ENCODE results near the gene SIX2. TPM values are rescaled to one million over a fixed set of nuclear protein-coding genes. Genes with fewer than 3 reads are reported as not detected.

Gene SIX2
- total and polyA plus RNA-seq, 10 of the 15 experiments (the other 5 are each of a cell fraction or from before 2014, with no cell fraction given) = not detected

- no peaks in the 10 kb centered on the region for H4K20me1 ChIP-seq (ENCODE audit: control insufficient read depth, insufficient read depth)
- TF ChIP-seq SKIL (IDR thresholded peaks at IDR 0.05; ENCODE audit: low read depth, poor library complexity, severe bottlenecking) (no peak), ZNF622 (IDR thresholded peaks at IDR 0.05) (no peak), POLR2AphosphoS2 (IDR thresholded peaks at IDR 0.05; ENCODE audit: low read depth, low read length) (no peak), IRF4 (IDR thresholded peaks at IDR 0.05; ENCODE audit: low read depth, low read length) (no peak), KDM1A (IDR thresholded peaks at IDR 0.05; ENCODE audit: borderline replicate concordance) (no peak)
- BruUV-seq (replicated peaks) = no TSS peak
Observed at GRCh38 chr2:45014831-45015230, 5.6 kb upstream of the SIX2 start.

More at GRCh38 chr2:45014831-45015230, 5.6 kb upstream of the SIX2 start:
- Histone ChIP-seq H3K4me2 (ENCODE audit: control insufficient read depth, insufficient read depth) (no peak overlapping the region), H3K27me3 (replicated peaks in 1 of 2; ENCODE audit: control insufficient read depth in 2 of 2, insufficient read depth in 2 of 2, low read length in 1 of 2) (peaks cover 18 to 30% of the 10 kb centered on the region in 2 experiments), H3K36me3 (ENCODE audit: control insufficient read depth in 2 of 2, insufficient read depth in 2 of 2, low read length in 1 of 2) (no peaks in the 10 kb centered on the region), H3K9ac (ENCODE audit: control insufficient read depth, insufficient read depth, low read length) (no peak overlapping the region), H3K4me3 (no peak overlapping the region), H3K27ac (ENCODE audit: control insufficient read depth, insufficient read depth) (no peak overlapping the region), H2AFZ (ENCODE audit: control insufficient read depth, low read depth, low read length) (no peak overlapping the region), H3K4me1 (ENCODE audit: control insufficient read depth, insufficient read depth, low read length) (no peaks in the 10 kb centered on the region), H3K9me3 (replicated peaks; ENCODE audit: control insufficient read depth, insufficient read depth, low read length) (no peaks in the 10 kb centered on the region), H3K79me2 (ENCODE audit: control insufficient read depth, insufficient read depth, low read length) (no peaks in the 10 kb centered on the region)
- intact Hi-C loops (cut with micrococcal nuclease; ENCODE audit: unreplicated experiment) = no loop called here
- ChIA-PET RAD21 (ENCODE audit: unreplicated experiment) (no interaction called here), SMC1A (ENCODE audit: uncharacterized antibody, unreplicated experiment) (no interaction called here), POLR2A (no interaction called here), CTCF (interaction anchor here (0.8 to 1.7 kb wide), 4 partner anchors 10 to 479 kb away, joined by 3 to 4 read pairs (median 3); no protein-coding TSS in a partner anchor)
- no peak for FAIRE-seq
- no peak for DNase-seq (ENCODE audit: low read depth, low spot score)
- in situ Hi-C loops (cut with MboI) = no loop called here
- 39% methylated on average over 7 of the region's 7 CpGs for WGBS (ENCODE audit: insufficient coverage, insufficient replicate concordance, low lambda C conversion rate, missing lambda C conversion rate)
- no peak for ATAC-seq
